ENCODE data around the gene NOX4.
"Not testable (repeated sequence)": the region's sequence is repeated elsewhere in the genome, so short reads cannot be mapped to it uniquely, and the experiment has no call there.

NOX4 gene

GRCh38 chr11:89463266-89463780 lies 27.9 kb downstream of the NOX4 start:
- in situ Hi-C loops (cut with MboI; ENCODE audit: low sequenced_read_pairs) = no loop called here

GRCh38 chr11:89458716-89459115 lies 32.5 kb downstream of the NOX4 start:
- in situ Hi-C loops (cut with MboI; ENCODE audit: low sequenced_read_pairs) = no loop called here

- in situ Hi-C loops (cut with MboI; ENCODE audit: low sequenced_read_pairs) = no loop called here
Measured at GRCh38 chr11:89457190-89457589, 34.0 kb downstream of the NOX4 start.

GRCh38 chr11:89456681-89457080 lies 34.5 kb downstream of the NOX4 start:
- in situ Hi-C loops (cut with MboI; ENCODE audit: low sequenced_read_pairs) = no loop called here

- in situ Hi-C loops (cut with MboI; ENCODE audit: low sequenced_read_pairs) = no loop called here
Measured at GRCh38 chr11:89452780-89453179, 38.4 kb downstream of the NOX4 start.

- in situ Hi-C loops (cut with MboI; ENCODE audit: low sequenced_read_pairs) = no loop called here
Measured at GRCh38 chr11:89447845-89448244, 43.3 kb downstream of the NOX4 start.

GRCh38 chr11:89443361-89444322 lies 47.5 kb downstream of the NOX4 start:
- in situ Hi-C loops (cut with MboI; ENCODE audit: low sequenced_read_pairs) = no loop called here

GRCh38 chr11:89442801-89443200 lies 48.4 kb downstream of the NOX4 start:
- in situ Hi-C loops (cut with MboI; ENCODE audit: low sequenced_read_pairs) = no loop called here

- in situ Hi-C loops (cut with MboI; ENCODE audit: low sequenced_read_pairs) = no loop called here
Measured at GRCh38 chr11:89441606-89442005, 49.6 kb downstream of the NOX4 start.

GRCh38 chr11:89437317-89437716 lies 53.9 kb downstream of the NOX4 start:
- in situ Hi-C loops (cut with MboI; ENCODE audit: low sequenced_read_pairs) = no loop called here

GRCh38 chr11:89436071-89436470 lies 55.1 kb downstream of the NOX4 start:
- in situ Hi-C loops (cut with MboI; ENCODE audit: low sequenced_read_pairs) = no loop called here

- in situ Hi-C loops (cut with MboI; ENCODE audit: low sequenced_read_pairs) = no loop called here
Measured at GRCh38 chr11:89433278-89433677, 57.9 kb downstream of the NOX4 start.

GRCh38 chr11:89432182-89432581 lies 59.0 kb downstream of the NOX4 start:
- in situ Hi-C loops (cut with MboI; ENCODE audit: low sequenced_read_pairs) = not testable (repeated sequence)

- in situ Hi-C loops (cut with MboI; ENCODE audit: low sequenced_read_pairs) = not testable (repeated sequence)
Measured at GRCh38 chr11:89426501-89426900, 64.7 kb downstream of the NOX4 start.

GRCh38 chr11:89421718-89422117 lies 69.5 kb downstream of the NOX4 start:
- in situ Hi-C loops (cut with MboI; ENCODE audit: low sequenced_read_pairs) = no loop called here

GRCh38 chr11:89420981-89421380 lies 70.2 kb downstream of the NOX4 start:
- in situ Hi-C loops (cut with MboI; ENCODE audit: low sequenced_read_pairs) = no loop called here

- in situ Hi-C loops (cut with MboI; ENCODE audit: low sequenced_read_pairs) = no loop called here
Measured at GRCh38 chr11:89416961-89417360, 74.2 kb downstream of the NOX4 start.

- in situ Hi-C loops (cut with MboI; ENCODE audit: low sequenced_read_pairs) = not testable (repeated sequence)
Measured at GRCh38 chr11:89411112-89411511, 80.1 kb downstream of the NOX4 start.

- in situ Hi-C loops (cut with MboI; ENCODE audit: low sequenced_read_pairs) = not testable (repeated sequence)
Measured at GRCh38 chr11:89410666-89411065, 80.5 kb downstream of the NOX4 start.

- in situ Hi-C loops (cut with MboI; ENCODE audit: low sequenced_read_pairs) = not testable (repeated sequence)
Measured at GRCh38 chr11:89408441-89408840, 82.7 kb downstream of the NOX4 start.

- in situ Hi-C loops (cut with MboI; ENCODE audit: low sequenced_read_pairs) = no loop called here
Measured at GRCh38 chr11:89405629-89406028, 85.5 kb downstream of the NOX4 start.

GRCh38 chr11:89391654-89392053 lies 99.5 kb downstream of the NOX4 start:
- in situ Hi-C loops (cut with MboI; ENCODE audit: low sequenced_read_pairs) = not testable (repeated sequence)
